B cell (primary cell): Measurements from ENCODE around the gene FGFR1OP2.

Source experiments
- EZH2 ChIP-seq: IDR thresholded peaks from 2 replicates; pipeline ENCODE4 v1.6.1; 2012; ENCODE audit warnings: borderline replicate concordance, low read depth, mild to moderate bottlenecking, moderate library complexity, low read length; ENCODE audit not compliant: insufficient read depth, poor library complexity, severe bottlenecking
- TF ChIP-seq, protein P1 (sequence below): fragments of 200-600 bp; IDR thresholded peaks from one replicate; pipeline ENCODE4 v1.8.0; 2022; ENCODE audit warnings: antibody characterized with exemption, mild to moderate bottlenecking

- TF ChIP-seq, protein P1, sequence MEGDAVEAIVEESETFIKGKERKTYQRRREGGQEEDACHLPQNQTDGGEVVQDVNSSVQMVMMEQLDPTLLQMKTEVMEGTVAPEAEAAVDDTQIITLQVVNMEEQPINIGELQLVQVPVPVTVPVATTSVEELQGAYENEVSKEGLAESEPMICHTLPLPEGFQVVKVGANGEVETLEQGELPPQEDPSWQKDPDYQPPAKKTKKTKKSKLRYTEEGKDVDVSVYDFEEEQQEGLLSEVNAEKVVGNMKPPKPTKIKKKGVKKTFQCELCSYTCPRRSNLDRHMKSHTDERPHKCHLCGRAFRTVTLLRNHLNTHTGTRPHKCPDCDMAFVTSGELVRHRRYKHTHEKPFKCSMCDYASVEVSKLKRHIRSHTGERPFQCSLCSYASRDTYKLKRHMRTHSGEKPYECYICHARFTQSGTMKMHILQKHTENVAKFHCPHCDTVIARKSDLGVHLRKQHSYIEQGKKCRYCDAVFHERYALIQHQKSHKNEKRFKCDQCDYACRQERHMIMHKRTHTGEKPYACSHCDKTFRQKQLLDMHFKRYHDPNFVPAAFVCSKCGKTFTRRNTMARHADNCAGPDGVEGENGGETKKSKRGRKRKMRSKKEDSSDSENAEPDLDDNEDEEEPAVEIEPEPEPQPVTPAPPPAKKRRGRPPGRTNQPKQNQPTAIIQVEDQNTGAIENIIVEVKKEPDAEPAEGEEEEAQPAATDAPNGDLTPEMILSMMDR, result no peak
- no peak for TF ChIP-seq EZH2
Observed at GRCh38 chr12:26939192-26939832, 1.0 kb downstream of the FGFR1OP2 start.
